ENCODE results near the gene GLB1L. TPM values are rescaled to one million over a fixed set of nuclear protein-coding genes. Genes with fewer than 3 reads are reported as not detected.
A peak's percentile ranks its signal among the peaks of the same experiment; 100 is the strongest.

GLB1L gene
- total RNA-seq, 6 donors from 2014 or later, result 4.1 to 19.5 (median 11.9) TPM

GRCh38 chr2:219254590-219255201 is 9.5 kb upstream of the GLB1L start:
- TF ChIP-seq, protein P1, sequence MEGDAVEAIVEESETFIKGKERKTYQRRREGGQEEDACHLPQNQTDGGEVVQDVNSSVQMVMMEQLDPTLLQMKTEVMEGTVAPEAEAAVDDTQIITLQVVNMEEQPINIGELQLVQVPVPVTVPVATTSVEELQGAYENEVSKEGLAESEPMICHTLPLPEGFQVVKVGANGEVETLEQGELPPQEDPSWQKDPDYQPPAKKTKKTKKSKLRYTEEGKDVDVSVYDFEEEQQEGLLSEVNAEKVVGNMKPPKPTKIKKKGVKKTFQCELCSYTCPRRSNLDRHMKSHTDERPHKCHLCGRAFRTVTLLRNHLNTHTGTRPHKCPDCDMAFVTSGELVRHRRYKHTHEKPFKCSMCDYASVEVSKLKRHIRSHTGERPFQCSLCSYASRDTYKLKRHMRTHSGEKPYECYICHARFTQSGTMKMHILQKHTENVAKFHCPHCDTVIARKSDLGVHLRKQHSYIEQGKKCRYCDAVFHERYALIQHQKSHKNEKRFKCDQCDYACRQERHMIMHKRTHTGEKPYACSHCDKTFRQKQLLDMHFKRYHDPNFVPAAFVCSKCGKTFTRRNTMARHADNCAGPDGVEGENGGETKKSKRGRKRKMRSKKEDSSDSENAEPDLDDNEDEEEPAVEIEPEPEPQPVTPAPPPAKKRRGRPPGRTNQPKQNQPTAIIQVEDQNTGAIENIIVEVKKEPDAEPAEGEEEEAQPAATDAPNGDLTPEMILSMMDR (IDR thresholded peaks at IDR 0.05), result peak in 1 of 6 experiments; percentile 4
- TF ChIP-seq POLR2AphosphoS5 (IDR thresholded peaks at IDR 0.05) (peak; percentile 7 to 24), POLR2A (IDR thresholded peaks at IDR 0.05) (no peak)
- Histone ChIP-seq H3K4me1 (peaks cover 36 to 55% (median 44%) of the 10 kb centered on the region in 4 donors), H3K36me3 (peaks cover 0 to 16% (median 6%) of the 10 kb centered on the region in 4 donors), H3K4me3 (peak overlapping the region; percentile 59 to 83 (median 70)), H3K27ac (peak overlapping the region; percentile 70 to 96 (median 93)), H3K27me3 (no peaks in the 10 kb centered on the region), H3K9me3 (no peaks in the 10 kb centered on the region)
- WGBS, 2 donors, result 25 to 44% methylated on average over 6 to 9 of the region's 12 CpGs
- DNase-seq, result peak in 1 of 2 donors; percentile 51
- ATAC-seq (ENCODE audit: low FRiP score in 2 of 2), result peak in 1 of 2 donors; percentile 55

DNA sequence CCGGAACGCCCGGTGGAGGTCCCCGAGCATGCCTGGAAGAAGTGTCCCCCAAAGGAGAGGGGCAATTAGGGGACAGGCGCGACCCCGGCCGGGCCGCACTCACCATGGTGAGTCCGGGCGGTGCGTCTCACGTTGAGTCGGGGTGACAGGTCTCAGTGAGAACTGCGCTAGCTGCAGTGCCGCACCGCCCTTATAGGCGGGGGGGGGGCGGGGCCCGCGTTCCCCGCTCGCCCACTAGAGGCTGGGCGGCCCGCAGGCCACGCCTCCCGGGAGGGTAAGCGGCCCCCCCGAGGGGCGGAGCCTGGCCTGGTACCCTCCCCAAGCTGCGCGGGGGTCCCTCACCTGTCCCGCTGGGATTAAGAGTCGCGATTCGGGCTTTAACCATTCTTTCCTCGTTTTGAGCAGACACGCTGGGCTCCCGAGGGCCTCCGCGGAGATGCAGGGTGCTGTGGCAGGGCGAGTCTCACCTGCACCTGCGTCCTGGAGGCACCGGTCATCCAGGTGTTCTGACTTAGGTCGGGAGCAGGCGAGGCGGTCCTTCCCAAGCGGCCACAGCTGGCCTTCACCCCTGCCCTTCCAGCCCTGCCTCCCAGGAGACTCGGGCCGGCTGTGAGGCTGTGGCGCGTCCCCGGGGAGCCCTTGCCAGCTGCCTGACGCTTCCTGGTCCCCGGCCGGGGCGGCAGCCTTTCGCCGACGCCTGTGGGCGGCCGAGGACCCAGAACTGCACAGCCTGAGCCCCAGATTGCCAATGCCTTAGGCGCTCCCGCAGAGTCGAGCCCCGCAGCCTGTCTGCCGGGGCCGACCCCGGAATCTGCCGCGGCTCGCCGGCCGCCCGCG is 8.7 kb upstream of the GLB1L start, which contains the start of gene TUBA4A:
Gene TUBA4A (minus strand): TSS at position 166 of the 837 bp plus-strand sequence. CDS start 60 bp downstream, at position 106.
- Histone ChIP-seq H3K4me1 (peaks cover 43 to 62% (median 51%) of the 10 kb centered on the region in 4 donors), H3K27me3 (no peaks in the 10 kb centered on the region)

DNA sequence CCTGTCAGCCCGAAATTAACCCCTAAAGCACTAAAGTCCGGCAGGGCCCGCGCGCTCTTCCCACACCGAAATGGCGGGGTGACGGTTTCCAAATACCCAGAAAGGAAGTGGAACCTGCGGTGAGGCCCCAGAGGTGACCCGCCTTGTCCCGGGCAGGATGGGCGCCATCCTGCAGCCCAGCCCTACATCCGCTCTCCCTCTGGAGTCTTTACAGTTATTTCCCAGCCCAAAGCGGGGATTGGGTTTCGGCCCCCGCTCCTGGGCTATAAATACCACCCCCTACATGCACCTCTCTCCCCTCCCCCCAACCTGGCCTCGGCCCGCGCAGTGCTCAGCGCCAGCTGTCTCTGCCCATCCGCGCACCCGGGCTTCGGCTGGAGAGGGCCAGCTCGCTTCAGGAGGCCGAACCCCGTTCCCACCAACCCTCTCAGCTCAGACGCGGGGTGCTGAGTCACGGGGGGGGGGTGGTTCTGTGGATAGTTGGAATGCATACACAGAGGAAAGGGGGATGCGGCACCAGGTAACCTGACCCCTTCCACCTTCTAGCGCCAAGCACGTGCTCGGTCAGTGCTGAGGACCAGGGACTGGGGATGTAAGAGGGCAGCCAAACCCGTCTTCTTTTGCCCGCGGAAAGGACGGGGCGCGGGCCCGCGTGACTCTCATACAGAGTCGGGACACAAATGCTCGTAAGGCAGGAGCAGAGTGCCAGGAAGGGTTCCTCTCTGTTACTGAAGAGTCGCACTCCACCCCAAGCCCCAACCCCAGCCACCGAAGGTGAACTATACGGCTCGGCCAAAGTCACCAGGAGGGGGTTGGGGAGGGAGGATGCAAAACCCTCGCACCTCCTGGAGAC is 7.9 kb upstream of the GLB1L start, which contains the start of gene TUBA4B:
Gene TUBA4B (plus strand): TSS at position 344 of the 853 bp plus-strand sequence. CDS start 165 bp downstream, at position 509.
- TF ChIP-seq EP300 (IDR thresholded peaks at IDR 0.05) (no peak), POLR2AphosphoS5 (IDR thresholded peaks at IDR 0.05) (peak in 1 of 2 donors; percentile 27)
- TF ChIP-seq, protein P1 (IDR thresholded peaks at IDR 0.05), result no peak
- ATAC-seq (ENCODE audit: low FRiP score in 2 of 2) (peak; percentile 16 to 25), DNase-seq (peak; percentile 58 to 87)
- peak within 1 kb of the TSS; percentile 59 to 83 (median 70) for H3K4me3 ChIP-seq
- 0 to 2% methylated on average over 3 to 42 of the region's 49 CpGs for WGBS, 2 donors
- peaks cover 52 to 71% (median 59%) of the 10 kb centered on the region in 4 donors for H3K4me1 ChIP-seq
- H3K27ac ChIP-seq, result peak within 1 kb of the TSS; percentile 70 to 96 (median 93)
- no peaks in the 10 kb centered on the region for H3K9me3 ChIP-seq
- H3K36me3 ChIP-seq, result peaks cover 2 to 23% (median 9%) of the 10 kb centered on the region in 4 donors
- H3K27me3 ChIP-seq, result no peaks in the 10 kb centered on the region

More for the DNA sequence above, 8.7 kb upstream of the GLB1L start, which contains the start of gene TUBA4A:
- Histone ChIP-seq H3K36me3 (peaks cover 0 to 16% (median 6%) of the 10 kb centered on the region in 4 donors), H3K27ac (peak within 1 kb of the TSS; percentile 70 to 96 (median 93)), H3K9me3 (no peaks in the 10 kb centered on the region), H3K4me3 (peak within 1 kb of the TSS; percentile 59 to 83 (median 70))
- 0% methylated on average over 18 to 33 of the region's 76 CpGs for WGBS, 2 donors
- DNase-seq (peak; percentile 94 to 97), ATAC-seq (ENCODE audit: low FRiP score in 2 of 2) (peak; percentile 93 to 95)
- TF ChIP-seq, protein P1 (IDR thresholded peaks at IDR 0.05), result peak in 4 of 6 experiments; percentile 32 to 53 (median 48)
- TF ChIP-seq POLR2A (IDR thresholded peaks at IDR 0.05), result peak in 3 of 4 donors; percentile 90 to 98 (median 98)
- TF ChIP-seq EP300 (IDR thresholded peaks at IDR 0.05), result no peak
- TF ChIP-seq POLR2AphosphoS5 (IDR thresholded peaks at IDR 0.05), result peak; percentile 93 to 99

GRCh38 chr2:219252570-219252899 is 7.3 kb upstream of the GLB1L start:
- Histone ChIP-seq H3K36me3 (peaks cover 2 to 29% (median 11%) of the 10 kb centered on the region in 4 donors), H3K4me1 (peaks cover 56 to 76% (median 65%) of the 10 kb centered on the region in 4 donors), H3K4me3 (peak overlapping the region; percentile 59 to 83 (median 70)), H3K9me3 (no peaks in the 10 kb centered on the region), H3K27me3 (no peaks in the 10 kb centered on the region), H3K27ac (peak overlapping the region; percentile 70 to 96 (median 93))
- TF ChIP-seq POLR2AphosphoS5 (IDR thresholded peaks at IDR 0.05) (no peak), POLR2A (IDR thresholded peaks at IDR 0.05) (no peak), EP300 (IDR thresholded peaks at IDR 0.05) (no peak)
- TF ChIP-seq, protein P1 (IDR thresholded peaks at IDR 0.05), result no peak
- ATAC-seq (ENCODE audit: low FRiP score in 2 of 2), result no peak
- WGBS, 2 donors, result 9 to 18% methylated on average over 4 to 9 of the region's 9 CpGs
- DNase-seq, result no peak
